GOT3 (cell line): ENCODE results near the gene DOP1A.

Experiments
- DNase-seq: peaks from one replicate; lab custom pipeline; 2025; ENCODE audit warnings: mixed read lengths; lab: John Stamatoyannopoulos, UW

DOP1A gene

DNA sequence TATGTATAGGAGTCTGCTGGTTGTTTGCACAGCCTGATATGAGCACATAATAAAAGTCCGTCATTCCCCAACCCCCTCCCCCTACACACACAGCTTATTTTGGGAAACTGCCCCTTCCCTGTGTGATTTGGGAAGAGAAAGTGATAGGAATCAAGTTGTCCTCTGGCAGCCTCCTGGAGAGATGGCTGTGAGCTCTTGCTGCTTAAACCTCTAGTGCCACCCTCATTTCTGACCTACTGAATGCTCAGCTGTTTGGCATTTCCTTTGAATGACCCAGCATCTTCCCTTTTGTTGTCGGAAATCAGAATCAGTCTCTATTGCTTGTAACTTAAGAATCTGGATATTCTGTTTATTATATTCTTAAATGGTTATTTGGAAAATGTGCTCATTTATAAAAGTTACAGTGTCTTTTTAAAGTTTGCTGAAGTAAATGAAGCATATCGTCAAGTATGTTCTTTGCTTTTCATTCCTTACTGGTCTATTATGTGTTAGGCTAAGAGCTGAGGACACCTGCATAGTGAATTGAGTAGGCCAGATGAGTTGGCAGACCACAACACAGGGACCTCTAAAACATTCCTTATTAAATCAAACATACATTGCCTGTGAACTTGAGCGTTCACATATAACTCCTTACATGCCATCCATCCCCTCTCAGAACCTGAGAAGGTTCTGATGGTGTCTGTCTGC is 131.2 kb downstream of the DOP1A start:
- no peak for DNase-seq

DNA sequence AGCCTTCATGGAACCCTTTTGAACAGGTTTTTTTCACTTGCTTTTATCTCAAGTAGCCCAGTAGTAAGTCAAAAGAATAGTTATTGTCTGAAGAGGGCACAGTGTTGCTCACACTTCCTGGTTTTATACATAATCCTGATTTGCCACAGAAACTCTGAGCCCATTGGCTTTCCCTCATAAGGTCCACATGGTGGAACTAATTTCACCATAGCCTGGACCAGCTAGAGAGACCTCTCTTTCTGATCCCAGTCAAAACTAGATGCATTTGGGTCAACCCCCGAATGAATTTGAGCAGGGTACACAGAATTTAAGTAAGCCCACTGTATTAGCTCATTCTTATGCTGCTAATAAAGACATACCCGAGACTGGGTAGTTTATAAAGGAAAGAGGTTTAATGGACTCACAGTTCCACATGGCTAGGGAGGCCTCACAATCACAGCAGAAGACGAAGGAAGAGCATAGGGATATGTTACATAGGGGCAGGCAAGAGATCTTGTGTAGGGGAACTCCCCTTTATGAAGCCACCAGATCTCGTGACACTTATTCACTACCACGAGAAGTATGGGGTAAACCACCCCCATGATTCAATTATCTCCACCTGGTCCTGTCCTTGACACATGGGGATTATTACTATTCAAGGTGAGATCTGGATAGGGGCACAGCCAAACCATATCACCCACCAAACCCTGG is 131.8 kb downstream of the DOP1A start:
- DNase-seq: no peak

DNA sequence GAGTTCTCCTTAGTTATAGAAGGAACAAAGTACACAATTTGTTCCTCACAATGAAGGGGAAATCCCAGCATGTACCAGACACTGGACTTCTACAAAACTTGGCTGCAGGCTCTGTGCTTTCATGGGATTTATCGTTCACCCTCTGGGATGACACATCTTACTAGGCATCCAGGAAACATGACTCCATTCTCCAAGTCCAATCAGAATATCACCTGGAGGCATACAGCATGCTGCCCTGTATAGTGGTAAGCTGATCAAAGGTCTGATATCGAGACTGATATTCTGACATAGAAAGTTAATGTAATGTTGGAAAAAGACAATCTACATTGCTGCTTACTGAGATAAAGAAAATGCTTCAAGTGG is 132.4 kb downstream of the DOP1A start:
- DNase-seq: no peak

DNA sequence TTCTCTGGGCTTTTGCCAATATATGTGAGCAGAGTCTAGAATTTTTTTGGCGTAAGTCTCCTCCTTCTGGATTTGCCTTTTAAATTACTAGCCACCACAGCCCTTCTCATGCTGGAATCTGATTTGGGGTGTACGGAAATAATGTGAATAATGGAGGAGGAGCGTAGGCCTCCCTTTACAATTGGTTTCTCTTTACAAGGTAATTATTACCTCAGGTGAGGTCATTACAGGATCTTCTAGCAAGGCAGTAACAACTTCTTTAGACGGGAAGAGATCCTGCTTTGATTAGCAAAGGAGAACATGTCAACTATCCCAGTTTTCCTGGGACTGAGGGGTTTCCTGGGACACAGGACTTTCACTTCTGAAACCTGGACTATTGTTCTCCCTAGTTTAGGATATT is 134.6 kb downstream of the DOP1A start:
- no peak for DNase-seq

DNA sequence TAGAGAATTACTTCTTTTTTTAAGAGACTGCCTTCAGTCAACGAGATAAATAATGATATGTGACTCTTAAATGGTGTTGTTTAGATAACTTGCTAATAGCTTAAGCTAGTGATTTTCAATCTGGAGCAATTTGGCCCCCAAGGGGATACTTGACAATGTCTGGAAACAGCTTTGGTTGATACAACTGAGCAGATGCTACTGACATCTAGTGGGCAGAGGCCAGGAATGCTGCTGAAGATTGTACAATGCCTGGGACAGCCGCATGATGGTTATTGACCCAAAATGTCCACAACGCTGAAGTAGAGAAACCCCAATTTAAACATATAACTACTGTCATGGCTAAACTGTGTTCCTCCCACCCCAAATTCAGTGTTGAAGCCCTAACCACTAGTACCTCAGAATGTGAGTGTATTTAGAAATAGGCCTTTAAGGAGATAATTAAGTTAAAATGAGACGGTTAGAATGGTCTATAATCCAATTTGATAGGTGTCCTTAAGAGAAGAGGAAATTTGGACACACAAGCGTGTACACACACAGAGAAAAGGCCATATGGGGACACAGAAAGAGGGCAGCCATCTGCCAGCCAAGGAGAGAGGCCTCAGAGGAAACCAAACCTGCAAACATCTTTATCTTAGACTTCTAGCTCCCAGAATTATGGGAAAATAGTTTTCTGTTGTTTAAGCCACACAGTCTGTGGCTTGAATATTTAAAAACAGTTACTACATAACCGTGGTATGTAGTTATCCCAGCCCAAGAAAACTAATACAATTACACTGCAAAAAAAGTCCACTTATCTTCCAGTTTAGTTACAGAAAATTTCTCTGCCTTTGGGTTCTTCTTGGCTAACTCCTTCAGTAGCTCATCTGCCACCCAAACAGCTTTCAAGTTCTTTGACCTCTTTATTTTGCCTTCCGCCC is 147.9 kb downstream of the DOP1A start:
- DNase-seq: no peak

DNA sequence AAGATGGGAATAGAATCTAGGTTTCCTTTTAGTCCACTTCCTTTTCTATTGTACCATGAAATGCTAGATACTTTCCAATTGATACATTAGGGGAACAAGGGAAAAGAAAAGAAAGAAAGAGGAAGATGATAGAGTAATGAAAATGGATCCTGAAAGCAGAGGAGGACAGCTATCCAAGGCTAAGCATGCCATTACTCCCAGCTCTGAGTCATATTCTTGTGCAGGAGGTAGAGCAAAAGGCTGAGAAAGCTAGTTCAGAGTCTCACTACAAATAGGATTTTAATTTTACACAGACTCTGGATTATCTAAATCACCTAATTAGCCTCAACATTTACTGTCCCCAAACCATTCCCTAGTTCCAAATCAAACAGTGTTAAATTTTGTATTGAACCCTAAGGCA is 149.3 kb downstream of the DOP1A start:
- no peak for DNase-seq
